ENCODE data around the gene LCMT1. TPM values are rescaled to one million over a fixed set of nuclear protein-coding genes. Genes with fewer than 3 reads are reported as not detected.

The LCMT1 gene
- total RNA-seq, 1 experiment from 2014 or later: 31.0 TPM

- H2AFZ ChIP-seq (ENCODE audit: low read length): peak overlapping the region; percentile 79
- H3F3A ChIP-seq (ENCODE audit: low read length, unreplicated experiment): no peaks in the 10 kb centered on the region
- ChIA-PET CTCF (no interaction called here), POLR2A (ENCODE audit: unreplicated experiment) (interaction anchor here (0.6 kb wide), 1 partner anchor 131 kb away, joined by 3 read pairs; no protein-coding TSS in a partner anchor)
- H3K9me3 ChIP-seq (ENCODE audit: low read length): no peaks in the 10 kb centered on the region
- DNase-seq: no peak
- H3K36me3 ChIP-seq (ENCODE audit: low read depth, low read length): no peaks in the 10 kb centered on the region
- no peak for TF ChIP-seq EZH2 (IDR thresholded peaks at IDR 0.05; ENCODE audit: low read length, unreplicated experiment)
- TF ChIP-seq EZH2phosphoT487 (IDR thresholded peaks at IDR 0.05; ENCODE audit: borderline replicate concordance, low read length): no peak
- no peak for TF ChIP-seq CTCF (conservative IDR thresholded peaks at IDR 0.05; ENCODE audit: low read depth, low read length)
- no peaks in the 10 kb centered on the region for H3K27me3 ChIP-seq (ENCODE audit: low read length)
- no TSS peak for BruUV-seq (replicated peaks)
- H3K4me3 ChIP-seq (ENCODE audit: low read length): peak overlapping the region; percentile 70
- H3K4me1 ChIP-seq (ENCODE audit: insufficient read depth, low read length): no peaks in the 10 kb centered on the region
- H3K9ac ChIP-seq (ENCODE audit: low read length): no peak overlapping the region
- no peaks in the 10 kb centered on the region for H4K20me1 ChIP-seq (ENCODE audit: low read length)
- peak overlapping the region; percentile 92 for H3K4me2 ChIP-seq (ENCODE audit: low read length)
- H3K9me2 ChIP-seq (replicated peaks; ENCODE audit: low read length): no peaks in the 10 kb centered on the region
- H3K27ac ChIP-seq (ENCODE audit: low read length): no peak overlapping the region
- ATAC-seq: no peak
- no peaks in the 10 kb centered on the region for H3K79me2 ChIP-seq (ENCODE audit: low read length)
- intact Hi-C loops (cut with micrococcal nuclease): no loop called here
These were observed 45.2 kb upstream of the LCMT1 start for GRCh38 chr16:25066426-25066746.

- ATAC-seq: peak; percentile 94
These were observed 44.6 kb upstream of the LCMT1 start for GRCh38 chr16:25066747-25067631.

More at GRCh38 chr16:25066747-25067631, 44.6 kb upstream of the LCMT1 start:
- Histone ChIP-seq H3K4me1 (ENCODE audit: insufficient read depth, low read length) (no peaks in the 10 kb centered on the region), H3K4me3 (ENCODE audit: low read length) (peak overlapping the region; percentile 70), H4K20me1 (ENCODE audit: low read length) (no peaks in the 10 kb centered on the region), H3K9me2 (replicated peaks; ENCODE audit: low read length) (no peaks in the 10 kb centered on the region), H3F3A (ENCODE audit: low read length, unreplicated experiment) (no peaks in the 10 kb centered on the region), H3K4me2 (ENCODE audit: low read length) (peak overlapping the region; percentile 92), H3K27ac (ENCODE audit: low read length) (no peak overlapping the region), H3K27me3 (ENCODE audit: low read length) (no peaks in the 10 kb centered on the region), H3K79me2 (ENCODE audit: low read length) (no peaks in the 10 kb centered on the region), H3K36me3 (ENCODE audit: low read depth, low read length) (no peaks in the 10 kb centered on the region), H3K9me3 (ENCODE audit: low read length) (no peaks in the 10 kb centered on the region), H3K9ac (ENCODE audit: low read length) (peak overlapping the region; percentile 49), H2AFZ (ENCODE audit: low read length) (peak overlapping the region; percentile 79)
- intact Hi-C loops (cut with micrococcal nuclease): no loop called here
- BruUV-seq (replicated peaks): TSS peak; percentile 71
- CTCF ChIA-PET: interaction anchor here (0.6 kb wide), 1 partner anchor 17 kb away, joined by 3 read pairs; no protein-coding TSS in a partner anchor
- no peak for TF ChIP-seq EZH2 (IDR thresholded peaks at IDR 0.05; ENCODE audit: low read length, unreplicated experiment)
- no peak for TF ChIP-seq CTCF (conservative IDR thresholded peaks at IDR 0.05; ENCODE audit: low read depth, low read length)
- no peak for TF ChIP-seq EZH2phosphoT487 (IDR thresholded peaks at IDR 0.05; ENCODE audit: borderline replicate concordance, low read length)
- POLR2A ChIA-PET (ENCODE audit: unreplicated experiment): interaction anchor here (0.6 kb wide), 1 partner anchor 132 kb away, joined by 3 read pairs; no protein-coding TSS in a partner anchor
- DNase-seq: peak; percentile 38
